Measurements from ENCODE around the gene KANSL1L.

KANSL1L gene

DNA sequence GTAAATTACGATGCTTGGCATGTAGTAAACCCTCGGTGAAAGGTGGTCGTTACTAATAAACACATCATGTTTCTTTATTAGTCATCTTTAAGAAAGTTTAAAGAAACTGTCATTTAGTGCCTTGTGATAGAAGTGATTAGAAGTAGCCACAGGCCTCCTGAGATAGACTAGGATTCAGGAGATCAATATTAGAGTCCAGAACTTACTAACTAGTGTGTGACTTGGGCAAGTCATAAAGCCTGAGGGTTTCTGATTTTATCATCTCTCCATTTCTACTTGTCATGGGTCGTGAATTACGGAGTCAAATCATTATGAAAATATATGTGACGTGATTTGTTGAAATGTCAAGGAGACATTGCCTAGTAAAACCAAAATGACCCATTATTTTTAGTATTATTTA is 162.1 kb downstream of the KANSL1L start:
- Mint-ChIP-seq H3K4me3 (no peak overlapping the region), H3K27me3 (ENCODE audit: low read depth) (no peaks in the 10 kb centered on the region), H3K4me1 (peaks cover 32% of the 10 kb centered on the region), H3K36me3 (ENCODE audit: low read depth) (peaks cover 42% of the 10 kb centered on the region), H3K9me3 (no peaks in the 10 kb centered on the region), H3K27ac (no peak overlapping the region)
- TF ChIP-seq, protein P1, sequence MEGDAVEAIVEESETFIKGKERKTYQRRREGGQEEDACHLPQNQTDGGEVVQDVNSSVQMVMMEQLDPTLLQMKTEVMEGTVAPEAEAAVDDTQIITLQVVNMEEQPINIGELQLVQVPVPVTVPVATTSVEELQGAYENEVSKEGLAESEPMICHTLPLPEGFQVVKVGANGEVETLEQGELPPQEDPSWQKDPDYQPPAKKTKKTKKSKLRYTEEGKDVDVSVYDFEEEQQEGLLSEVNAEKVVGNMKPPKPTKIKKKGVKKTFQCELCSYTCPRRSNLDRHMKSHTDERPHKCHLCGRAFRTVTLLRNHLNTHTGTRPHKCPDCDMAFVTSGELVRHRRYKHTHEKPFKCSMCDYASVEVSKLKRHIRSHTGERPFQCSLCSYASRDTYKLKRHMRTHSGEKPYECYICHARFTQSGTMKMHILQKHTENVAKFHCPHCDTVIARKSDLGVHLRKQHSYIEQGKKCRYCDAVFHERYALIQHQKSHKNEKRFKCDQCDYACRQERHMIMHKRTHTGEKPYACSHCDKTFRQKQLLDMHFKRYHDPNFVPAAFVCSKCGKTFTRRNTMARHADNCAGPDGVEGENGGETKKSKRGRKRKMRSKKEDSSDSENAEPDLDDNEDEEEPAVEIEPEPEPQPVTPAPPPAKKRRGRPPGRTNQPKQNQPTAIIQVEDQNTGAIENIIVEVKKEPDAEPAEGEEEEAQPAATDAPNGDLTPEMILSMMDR (IDR thresholded peaks at IDR 0.05; ENCODE audit: unreplicated experiment in 3 of 3), result no peak

DNA sequence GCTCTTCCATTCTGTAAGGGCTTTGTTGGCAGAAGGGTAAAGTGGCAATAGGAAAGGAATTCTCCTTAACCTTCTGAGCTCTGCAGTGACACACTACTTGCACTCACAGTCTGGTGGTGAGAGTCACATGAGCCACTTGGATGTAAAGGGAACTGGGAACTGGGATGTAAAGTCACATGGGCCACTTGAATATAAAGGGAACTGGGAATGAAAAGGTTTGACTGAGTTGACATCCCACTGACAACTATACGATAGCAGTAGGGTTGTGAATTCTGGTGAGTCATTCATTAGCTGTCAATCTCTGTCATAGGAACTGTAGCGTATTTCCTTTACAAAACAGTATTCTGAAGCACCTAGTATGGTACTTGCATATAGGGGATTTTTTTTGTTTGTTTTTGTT is 163.3 kb downstream of the KANSL1L start:
- TF ChIP-seq, protein P1 (IDR thresholded peaks at IDR 0.05; ENCODE audit: unreplicated experiment in 3 of 3), result no peak
- no peaks in the 10 kb centered on the region for H3K27me3 Mint-ChIP-seq (ENCODE audit: low read depth)
- H3K4me1 Mint-ChIP-seq, result peaks cover 36% of the 10 kb centered on the region
- H3K27ac Mint-ChIP-seq, result no peak overlapping the region
- H3K36me3 Mint-ChIP-seq (ENCODE audit: low read depth), result peaks cover 41% of the 10 kb centered on the region
- no peak overlapping the region for H3K4me3 Mint-ChIP-seq
- H3K9me3 Mint-ChIP-seq, result no peaks in the 10 kb centered on the region

DNA sequence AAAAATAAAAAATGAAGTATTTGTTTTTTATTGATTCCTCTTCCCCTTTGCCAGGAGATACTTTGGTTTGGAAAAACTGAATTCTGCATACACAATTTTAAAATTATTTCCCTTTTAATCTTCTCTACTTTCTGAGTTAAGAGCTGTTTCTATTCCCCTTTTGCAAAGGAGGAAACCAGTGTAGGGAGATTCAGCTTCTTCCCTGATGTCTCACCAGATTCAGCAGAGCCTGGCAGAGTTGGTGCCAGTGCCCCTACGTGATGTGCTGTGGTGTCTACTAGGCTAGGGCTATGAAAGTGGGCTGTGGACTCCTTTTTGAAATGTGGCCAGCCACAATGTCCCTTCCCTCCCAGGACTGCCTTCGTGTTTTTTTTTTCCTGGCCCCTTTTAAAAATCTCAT is 166.3 kb downstream of the KANSL1L start:
- Mint-ChIP-seq H3K4me1 (peaks cover 45% of the 10 kb centered on the region), H3K9me3 (no peaks in the 10 kb centered on the region), H3K36me3 (ENCODE audit: low read depth) (peaks cover 18% of the 10 kb centered on the region), H3K4me3 (peak overlapping the region; percentile 73 to 90 (median 85)), H3K27me3 (ENCODE audit: low read depth) (no peaks in the 10 kb centered on the region), H3K27ac (no peak overlapping the region)
- TF ChIP-seq, protein P1 (IDR thresholded peaks at IDR 0.05; ENCODE audit: unreplicated experiment in 3 of 3), result no peak

DNA sequence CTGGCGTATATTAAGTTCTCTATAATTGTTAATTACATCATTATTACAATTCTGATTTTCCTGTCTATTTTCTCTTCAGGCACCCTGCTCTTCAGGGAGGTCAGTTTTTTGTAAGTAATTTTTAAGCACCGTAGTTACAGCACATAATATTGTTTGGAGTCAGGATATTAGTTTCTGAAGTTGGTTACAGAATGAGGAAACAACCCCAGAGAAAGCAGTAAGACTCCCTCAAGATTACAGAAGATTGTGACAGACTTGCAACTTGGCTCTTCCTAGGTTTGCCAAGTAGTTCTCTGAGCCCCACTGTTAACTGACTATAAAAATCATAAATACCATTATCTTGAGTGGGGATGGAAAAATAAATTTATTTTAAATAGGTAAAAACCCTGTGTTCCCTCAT is 167.8 kb downstream of the KANSL1L start:
- peaks cover 3% of the 10 kb centered on the region for H3K27me3 Mint-ChIP-seq (ENCODE audit: low read depth)
- peaks cover 45% of the 10 kb centered on the region for H3K4me1 Mint-ChIP-seq
- no peaks in the 10 kb centered on the region for H3K9me3 Mint-ChIP-seq
- peak overlapping the region in 2 of 3 experiments; percentile 72 to 93 for H3K27ac Mint-ChIP-seq
- TF ChIP-seq, protein P1 (IDR thresholded peaks at IDR 0.05; ENCODE audit: unreplicated experiment in 3 of 3), result no peak
- peaks cover 11% of the 10 kb centered on the region for H3K36me3 Mint-ChIP-seq (ENCODE audit: low read depth)
- peak overlapping the region; percentile 85 to 92 (median 90) for H3K4me3 Mint-ChIP-seq

DNA sequence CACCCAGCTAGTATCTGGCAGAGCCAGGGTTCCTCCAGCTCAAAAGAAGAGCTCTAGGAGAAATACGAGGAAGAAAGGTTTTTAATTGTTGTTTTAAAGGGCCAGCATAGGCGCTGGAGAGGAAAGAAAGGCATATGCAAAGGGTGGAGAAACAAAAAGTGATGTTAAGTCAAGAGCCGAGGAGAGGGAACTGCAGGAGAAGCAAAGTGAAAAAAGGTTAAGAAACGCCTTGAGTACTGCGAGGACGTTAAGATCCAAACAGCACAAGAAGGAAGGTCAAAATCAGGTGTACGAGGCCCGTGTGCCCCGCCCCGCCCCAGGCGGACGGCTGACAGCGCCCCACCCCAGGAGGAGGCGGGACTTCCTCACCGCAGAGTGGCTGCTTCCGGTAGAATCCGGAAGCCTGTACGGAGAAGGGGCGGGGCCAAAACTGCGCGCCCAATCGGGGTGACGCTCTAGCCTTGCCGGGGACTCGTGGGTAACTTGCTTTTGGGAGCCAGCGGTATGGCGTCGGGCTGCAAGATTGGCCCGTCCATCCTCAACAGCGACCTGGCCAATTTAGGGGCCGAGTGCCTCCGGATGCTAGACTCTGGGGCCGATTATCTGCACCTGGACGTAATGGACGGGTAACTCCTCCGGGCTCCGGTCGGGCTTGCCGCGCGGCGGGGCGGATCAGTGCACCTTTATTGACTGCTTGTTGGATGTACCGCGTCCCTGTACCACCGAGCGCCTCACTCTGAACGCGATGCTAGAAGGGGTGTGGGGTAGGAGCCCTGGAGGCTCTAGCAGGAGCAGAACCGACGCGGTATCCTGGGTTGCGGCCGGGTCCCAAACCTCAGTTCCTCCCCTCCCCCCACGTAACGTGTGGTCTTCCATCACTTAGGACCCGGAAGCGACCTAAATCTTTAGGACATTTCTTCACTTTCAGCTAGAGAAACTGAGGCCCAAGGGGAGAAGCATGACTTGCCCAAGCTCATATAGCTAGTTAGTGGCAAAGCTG is 168.8 kb downstream of the KANSL1L start, which contains the start of gene RPE:
Gene RPE, plus strand, starts transcription at position 481 of the 1,000 bp plus-strand sequence. Its CDS starts 24 bp downstream, at position 505.
- TF ChIP-seq, protein P1 (IDR thresholded peaks at IDR 0.05; ENCODE audit: unreplicated experiment in 3 of 3), result no peak
- Mint-ChIP-seq H3K36me3 (ENCODE audit: low read depth) (peaks cover 2% of the 10 kb centered on the region), H3K4me1 (peaks cover 42% of the 10 kb centered on the region)

More for the DNA sequence above, 168.8 kb downstream of the KANSL1L start, which contains the start of gene RPE:
- peak within 1 kb of the TSS; percentile 72 to 93 (median 83) for H3K27ac Mint-ChIP-seq
- peak within 1 kb of the TSS; percentile 85 to 92 (median 90) for H3K4me3 Mint-ChIP-seq
- H3K9me3 Mint-ChIP-seq, result no peaks in the 10 kb centered on the region
- H3K27me3 Mint-ChIP-seq (ENCODE audit: low read depth), result peaks cover 3% of the 10 kb centered on the region

Data from nephron (organoid).